NCI-H2107 treated with DMSO at 0.1 percent for 48 hours (cell line): ENCODE results near the gene MLH3.

Source experiments
- DNase-seq: peaks from one replicate; lab custom pipeline; 2025; ENCODE audit not compliant: unreplicated experiment; lab: John Stamatoyannopoulos, UW

Gene MLH3

DNA sequence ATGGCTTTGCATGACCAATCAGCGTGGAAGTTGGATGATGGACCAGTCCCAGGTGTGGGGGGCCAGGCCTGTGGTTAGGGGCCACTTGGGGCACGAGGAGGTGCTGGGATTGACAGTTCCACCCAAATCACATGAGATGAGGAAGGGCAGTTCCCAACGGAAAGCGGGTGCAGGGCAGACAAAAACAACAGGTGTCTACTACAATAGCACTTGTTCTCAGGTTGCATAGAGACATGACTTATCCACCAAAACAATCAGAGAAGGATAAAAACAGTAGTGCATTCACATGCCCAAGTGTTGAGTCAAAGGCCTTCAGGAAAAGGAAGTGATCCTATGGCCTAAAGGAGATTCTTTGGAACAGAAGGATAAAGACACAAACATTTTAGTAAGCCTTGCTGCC, 63.1 kb downstream of the MLH3 start:
- DNase-seq, result peak; percentile 95

DNA sequence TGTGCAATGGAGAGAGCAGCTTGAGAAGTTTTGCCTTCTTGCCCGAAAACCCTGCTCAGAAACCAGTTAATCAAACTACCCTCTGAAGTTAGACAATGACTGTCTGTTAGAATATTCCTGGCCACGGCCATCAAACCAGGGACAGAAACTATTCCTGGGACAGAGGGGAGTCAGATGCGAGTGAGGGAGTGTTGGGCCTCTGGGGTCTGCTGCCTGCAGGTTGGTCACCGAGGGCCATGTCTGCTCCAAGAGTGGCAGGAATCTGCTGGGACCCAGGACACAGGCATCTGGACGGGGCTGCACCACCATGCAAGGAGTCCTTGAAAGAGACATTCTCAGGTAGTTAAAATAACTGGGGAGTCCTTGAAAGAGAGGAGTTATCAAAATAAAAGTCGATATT, 65.5 kb downstream of the MLH3 start:
- DNase-seq, result no peak

DNA sequence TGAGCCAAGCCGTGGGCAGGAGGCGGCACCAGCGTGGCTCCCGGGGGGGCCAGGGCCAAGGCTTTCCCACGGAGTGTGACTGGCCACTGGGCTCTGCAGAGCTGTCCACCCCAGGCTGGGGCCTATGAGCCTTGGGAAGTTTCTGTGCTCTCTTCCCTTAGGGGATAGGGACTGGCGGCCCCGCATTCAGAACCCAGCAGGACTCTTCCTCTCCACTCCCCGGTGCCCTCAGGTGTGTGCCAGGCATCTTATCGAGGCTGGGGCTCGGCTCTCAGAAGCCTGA, 66.3 kb downstream of the MLH3 start:
- no peak for DNase-seq

DNA sequence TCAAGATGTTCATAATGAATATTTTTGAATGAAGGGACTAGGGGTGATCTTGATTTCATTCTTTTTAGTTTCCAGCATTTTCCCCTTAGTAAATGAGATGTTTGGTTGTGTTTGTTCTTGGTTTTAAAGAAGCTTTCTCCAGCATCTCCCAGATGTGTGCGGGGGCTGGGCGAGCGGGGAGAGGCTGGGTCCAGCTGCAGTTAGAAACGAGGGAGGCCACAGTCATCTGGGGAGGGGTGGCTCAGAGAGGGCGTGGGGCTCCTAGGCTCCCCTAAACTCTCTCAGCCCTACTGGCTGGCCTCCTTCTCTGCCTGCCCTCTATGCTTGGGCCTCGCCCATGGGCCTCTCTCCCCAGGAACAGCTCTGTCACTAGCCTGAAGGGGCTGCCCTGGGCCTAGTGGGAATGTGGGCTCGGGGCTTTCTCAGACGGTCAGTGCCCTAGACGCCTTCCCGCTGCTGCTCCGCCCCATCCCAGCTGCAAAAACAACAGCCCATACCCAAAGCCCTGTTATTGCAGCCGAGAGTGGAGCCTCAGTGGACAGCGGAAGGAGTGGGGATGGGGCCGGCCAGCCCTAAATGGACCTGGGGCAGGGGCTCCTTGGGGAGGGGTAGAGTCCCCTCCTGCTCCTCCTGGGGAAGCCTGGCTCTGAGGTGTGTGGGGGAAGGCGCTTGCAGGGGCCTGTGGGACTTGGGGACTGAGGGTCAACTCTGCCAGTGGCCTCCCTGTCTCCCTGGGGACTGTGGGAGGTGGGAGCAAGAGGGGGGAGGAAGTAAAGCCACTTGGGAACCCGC, 66.8 kb downstream of the MLH3 start:
- DNase-seq, result no peak

DNA sequence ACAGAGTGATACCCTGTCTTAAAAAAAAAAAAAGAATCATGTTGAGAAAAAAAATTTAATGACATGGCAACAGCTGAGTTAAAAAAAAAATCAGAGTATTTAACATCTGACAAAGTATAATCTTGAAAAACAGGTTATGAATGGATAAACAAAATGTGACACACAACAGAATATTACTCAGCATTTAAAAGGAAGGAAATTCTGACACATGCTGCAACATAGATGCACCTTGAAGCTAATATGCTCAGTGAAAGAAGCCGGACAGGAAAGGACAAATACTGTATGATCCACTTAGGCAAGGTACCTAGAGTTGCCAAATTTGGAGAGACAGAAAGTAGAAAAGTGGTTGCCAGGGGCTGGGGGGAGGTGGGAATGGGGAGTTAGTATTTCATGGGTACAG, 67.9 kb downstream of the MLH3 start:
- DNase-seq, result no peak

DNA sequence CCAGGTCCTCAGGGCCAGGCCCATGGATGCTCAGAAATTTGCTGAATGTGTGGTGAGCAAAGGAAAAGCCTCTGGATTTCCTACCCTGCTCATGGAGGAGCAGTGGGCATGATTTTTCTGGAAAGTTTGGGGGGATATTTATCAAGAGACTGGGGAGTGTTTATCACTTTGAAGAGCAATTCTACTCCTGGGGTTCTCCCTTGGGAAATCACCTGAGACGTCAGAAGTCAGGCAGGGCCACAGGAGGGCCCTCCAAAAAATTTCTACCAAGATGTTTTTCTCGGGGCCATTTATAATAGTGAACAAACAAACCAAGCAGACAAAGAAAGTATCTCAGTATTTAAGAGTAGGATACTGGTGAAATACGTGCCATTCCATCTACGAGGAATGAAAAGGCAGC, 68.6 kb downstream of the MLH3 start:
- no peak for DNase-seq

DNA sequence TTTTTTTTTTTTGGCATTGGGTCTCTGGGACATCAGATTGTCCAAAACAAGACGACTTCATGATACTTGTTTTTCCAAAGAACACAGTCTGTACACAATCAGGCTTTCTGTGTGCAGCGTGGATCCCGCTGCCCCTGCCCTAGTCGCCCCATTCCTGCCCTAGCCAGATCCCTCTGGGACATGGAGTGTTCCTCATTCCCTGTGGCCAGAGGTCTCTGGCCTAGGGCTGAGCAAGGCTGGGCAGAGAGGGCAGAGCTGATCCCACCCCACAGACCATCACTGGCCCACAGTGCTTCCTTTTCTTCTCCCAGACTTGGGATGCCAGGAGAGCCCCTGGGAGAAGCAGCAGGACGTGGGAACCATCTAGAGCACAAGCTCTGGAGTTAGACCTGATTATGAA, 69.4 kb downstream of the MLH3 start:
- DNase-seq, result no peak

DNA sequence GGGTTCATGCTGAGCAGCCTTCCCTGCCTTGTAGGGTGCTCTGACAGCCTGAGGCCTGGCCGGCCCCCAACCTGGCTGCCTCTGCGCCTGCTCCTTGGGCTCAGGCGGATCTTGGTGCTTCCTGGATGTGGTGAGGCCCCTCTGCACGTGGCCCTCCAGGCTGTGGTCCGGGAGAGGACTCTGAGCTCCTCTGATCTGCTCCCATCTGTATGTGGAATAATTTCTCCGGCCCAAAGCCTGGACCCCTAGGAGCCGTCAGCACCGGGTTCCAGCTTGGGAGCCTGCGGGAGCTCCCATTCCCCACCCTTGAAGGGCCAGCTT, 69.8 kb downstream of the MLH3 start:
- no peak for DNase-seq

DNA sequence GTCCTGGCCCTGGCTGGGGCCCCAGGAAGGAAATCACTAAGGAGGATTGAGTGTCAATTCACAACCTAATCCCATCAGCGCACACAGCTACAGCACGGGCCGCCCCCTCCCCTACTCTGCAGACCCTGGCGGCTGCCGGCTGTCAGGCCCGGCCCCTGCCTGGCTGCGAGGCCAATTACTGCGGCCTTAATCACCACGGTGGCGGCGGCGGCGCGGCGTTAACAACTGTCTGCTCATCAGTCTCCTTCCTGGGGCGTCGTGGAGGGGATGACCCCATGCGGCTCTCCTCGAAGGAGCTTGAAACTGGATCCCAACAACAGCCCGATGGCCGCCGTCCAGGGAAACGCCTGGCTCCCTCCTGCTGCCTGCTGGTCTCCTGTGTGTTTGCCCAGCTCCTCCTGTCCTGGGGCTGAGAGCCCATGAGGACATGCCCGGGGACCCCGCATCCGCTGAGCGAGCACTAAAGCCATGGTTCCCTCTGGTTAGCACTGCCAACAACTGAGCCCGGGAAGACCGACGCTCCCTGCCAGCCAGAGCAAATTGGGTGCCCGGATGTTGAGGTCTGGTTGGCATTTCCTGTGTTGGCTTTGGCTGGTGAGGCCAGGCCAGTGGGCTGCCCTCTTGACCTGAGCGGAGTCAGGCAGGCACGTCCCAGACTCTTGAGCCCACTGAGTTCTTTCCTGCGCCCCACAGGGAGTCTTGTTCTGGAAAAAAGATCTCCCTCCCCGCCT, 70.4 kb downstream of the MLH3 start:
- DNase-seq, result no peak

DNA sequence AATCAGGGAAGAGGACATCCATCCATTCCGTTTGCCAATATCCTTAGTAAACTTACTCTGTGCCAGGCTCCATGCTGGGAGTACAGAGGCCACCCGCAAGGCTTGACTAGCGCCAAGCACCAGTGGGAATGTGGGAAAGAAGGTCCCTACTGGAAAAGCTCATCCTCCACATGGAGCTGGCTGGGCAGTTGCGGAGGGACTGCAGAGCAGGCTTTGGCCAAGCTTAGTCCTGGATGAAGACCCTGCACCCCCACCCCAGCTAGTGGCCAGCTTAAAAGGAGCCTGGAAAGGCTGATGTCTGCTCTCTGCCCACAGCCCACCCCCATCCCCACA, 70.9 kb downstream of the MLH3 start:
- DNase-seq, result no peak

DNA sequence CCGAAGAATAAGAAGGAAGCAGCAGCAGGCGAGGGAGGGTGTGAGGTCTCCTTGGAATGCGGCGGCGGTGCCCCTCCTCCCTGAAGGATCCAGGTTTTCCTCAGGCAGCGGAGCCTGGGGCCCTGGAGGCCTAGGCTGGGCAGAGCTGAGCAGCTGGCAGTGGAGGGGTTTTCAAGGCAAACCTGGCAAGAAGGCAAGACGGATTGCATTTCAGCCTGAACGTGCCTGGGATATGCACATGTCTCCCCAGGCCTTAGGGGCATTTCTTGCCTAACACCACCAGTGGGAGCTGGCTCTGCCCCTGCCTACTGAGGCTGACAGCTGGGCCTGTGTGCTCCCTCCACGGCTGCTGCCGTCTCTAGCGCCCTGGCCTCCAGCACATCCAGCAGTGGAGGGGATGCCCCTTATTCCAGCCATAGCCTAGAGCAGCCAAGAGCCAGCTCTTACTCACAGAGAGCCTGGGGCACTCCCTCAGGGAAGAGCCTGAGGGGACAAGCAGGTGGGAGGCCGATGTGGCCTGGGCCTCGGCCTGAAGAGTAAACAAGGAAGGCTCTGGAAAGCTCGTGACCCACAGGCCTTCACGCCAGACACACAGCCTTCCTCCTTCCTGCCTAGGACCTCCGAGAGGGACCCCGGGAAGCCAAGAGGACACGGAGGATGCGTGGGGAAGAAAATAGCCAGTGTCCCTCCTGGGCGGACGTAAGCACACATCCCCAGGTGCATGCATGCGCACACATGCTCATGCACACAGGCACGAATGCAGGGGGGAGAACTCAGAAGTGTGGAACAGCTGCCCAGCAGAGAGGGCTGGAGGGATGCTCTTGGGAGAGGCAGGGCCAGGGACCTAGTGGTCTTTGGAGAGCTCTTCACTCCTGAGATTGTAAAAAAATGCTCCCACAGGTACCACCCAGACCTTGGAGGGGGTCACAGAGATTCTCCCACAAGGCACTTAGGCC, 71.5 kb downstream of the MLH3 start:
- peak; percentile 93 for DNase-seq

DNA sequence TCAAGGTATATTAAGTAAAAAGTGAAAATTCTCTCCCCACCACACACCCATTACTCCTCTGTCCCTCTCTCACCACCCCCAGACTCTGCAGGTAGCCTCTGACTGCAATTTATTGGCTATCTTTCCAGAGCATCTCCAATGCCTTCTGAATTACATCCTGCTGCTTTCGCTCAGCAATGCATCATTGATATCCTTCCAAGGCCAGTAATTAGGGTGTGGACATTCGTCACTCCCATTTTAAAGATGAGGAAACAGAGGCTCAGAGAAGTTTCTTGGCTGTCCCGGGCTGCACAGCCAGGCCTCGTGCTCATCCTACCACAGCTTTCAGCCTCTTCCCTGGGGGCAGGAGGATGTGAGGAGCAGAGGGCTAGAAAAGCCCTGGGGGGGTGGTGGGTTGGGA, 72.2 kb downstream of the MLH3 start:
- no peak for DNase-seq

DNA sequence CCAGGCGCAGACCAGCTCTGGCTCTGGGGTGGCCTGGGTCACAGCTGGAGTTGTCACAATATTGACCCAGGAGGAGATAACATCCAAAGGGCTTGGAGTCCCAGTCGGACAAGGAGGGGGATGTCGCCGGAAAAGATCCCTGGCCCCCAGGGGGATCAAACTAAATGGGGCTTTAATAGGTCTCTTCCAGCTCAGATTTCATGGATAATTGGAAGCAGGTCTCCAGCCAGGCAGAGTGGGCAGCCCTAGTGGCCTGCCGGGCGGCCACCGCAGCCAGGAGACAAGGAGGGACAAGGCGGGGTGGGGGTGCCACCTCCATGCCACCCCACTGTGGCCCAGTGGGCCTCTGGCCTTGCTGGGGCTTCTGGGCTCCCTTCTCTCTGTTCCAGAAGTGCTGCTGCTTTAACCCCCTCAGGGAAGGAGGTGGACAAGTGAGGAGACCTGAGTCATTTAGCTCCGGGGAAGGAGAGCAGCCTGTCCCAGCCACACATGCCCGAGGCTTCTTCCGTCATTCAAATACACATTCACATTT, 72.8 kb downstream of the MLH3 start:
- DNase-seq, result no peak

DNA sequence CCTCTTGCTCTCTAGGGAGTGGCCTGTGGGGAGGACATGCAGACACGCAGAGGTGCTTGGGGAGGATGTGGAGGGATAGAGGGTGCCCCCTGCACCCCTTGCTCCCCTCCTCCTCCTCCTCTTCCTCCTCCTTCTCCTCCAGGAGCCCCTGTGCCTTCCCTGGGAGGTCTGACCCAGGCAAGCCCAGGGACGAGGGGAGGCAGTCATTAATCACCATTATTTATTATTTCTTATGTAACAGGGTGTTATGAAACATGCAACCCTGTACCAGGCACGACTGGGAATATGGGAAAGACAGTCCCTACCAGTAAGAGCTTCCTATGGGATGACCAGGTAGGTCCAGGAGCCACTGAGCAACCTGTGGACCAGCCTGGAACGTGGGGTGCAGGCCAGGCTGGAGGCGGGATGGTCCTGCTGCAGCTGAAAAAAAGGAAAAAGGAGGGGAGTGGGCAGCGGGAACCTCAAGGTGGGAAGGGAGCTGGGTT, 73.3 kb downstream of the MLH3 start:
- no peak for DNase-seq

DNA sequence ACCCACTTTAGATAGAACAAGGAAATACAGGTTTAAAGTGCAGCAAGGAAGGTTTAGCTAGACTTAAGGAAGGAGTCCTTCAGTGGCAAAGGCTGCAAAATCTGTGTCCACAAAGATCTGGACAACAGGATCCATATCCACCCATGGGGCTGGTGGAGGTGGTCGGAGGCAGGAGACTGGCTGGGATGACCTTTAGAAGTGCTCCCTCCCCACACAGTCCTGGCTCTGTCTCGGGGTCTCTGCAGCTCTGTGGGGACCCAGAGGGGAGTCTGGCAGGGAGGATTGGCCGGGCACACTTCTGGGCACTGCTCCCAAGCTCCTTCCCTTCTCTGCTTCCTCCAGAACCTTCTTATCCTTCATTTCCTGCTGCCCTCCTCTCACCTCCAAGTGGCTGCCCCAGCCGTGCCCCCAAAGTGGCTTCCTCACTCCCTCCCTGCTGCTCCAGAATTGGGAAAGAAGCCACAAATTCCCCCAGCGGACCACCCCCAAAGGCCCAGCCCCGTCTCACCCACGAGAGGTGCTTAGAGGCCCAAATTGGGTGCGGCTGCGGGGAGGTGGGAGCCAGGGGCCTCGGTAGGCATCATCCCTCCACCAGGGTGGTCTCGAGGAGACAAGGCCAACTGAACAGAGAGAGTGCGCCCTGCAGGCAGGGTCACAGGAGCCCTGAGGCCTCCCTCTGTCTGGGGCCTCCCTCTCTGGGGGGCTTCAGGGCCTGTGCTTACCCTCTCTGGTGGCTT, 73.9 kb downstream of the MLH3 start:
- DNase-seq, result no peak

DNA sequence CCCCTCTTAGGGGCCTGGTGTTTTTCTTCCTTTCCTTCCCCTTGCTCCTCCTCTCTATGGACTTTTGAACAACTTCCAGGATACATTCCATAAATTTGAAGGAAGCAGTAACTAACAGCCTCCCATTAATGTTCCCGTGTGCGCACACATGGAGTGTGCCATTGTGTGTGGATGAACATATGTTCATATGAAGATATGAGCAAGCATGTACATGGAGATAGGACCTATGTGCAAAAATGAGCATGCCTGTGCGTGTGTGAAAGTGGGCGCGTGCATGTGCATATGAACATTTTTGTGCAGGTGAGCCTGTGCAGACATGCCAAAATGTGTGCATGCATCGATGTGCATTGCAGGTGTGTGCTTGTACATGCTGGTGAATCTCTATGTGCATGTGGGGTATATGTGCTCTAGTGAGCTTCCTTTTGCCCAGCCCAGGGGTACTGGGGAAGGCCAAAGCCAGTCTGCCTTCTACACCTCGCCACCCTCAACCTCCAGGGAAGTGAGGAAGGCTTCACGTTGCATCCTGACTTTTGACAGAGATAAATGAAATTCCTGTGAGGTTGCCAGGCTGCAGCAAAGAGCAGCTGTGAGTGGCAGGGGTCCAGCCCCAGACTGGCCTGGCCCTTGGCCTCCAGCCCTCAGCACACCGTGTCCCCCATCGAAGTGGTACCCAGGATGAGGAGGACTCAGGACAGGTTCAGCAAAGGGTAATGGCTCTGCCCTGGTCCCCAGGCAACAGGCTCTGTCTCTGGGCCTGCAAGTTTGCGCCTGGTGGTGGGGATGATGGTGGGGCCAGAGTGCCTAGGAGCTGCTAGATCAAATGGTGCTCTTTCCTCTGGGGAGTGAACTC, 74.8 kb downstream of the MLH3 start:
- no peak for DNase-seq

DNA sequence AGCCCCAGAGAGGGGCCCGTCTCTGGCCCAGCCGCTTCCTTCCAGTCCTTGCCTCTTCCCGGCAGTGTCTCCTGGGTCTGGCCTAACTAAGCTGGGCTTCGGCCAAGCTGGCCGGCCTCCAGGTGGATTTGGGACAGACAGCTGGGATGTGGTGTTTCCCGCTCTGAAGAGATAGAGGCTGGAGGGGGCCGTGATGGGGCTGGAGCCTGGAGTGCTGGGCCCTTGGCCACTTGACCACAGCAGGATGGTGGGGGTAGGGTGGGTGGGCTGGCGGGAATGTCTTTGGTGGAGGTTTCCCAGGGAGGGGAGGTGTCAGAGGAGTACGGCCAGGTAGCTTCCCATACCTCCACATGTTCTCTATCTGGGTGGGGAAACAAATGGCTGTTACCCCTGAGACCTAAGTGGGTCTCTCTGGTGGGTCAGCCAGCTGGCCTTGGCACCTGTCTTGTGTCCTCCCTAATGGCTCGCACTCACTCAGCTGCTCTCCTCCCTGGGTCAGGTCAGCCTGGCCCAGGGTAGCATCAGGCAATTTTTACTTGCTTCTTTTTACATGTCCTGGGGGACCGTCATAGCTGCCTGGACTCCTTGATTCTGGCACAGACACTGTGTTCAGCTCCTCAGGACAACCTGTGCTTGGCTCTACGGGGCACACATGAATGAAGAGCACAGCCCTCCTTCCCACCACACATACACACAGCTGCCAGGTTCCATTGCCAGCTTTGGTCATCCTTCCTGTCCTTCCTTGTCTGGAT, 76.0 kb downstream of the MLH3 start:
- DNase-seq, result no peak

DNA sequence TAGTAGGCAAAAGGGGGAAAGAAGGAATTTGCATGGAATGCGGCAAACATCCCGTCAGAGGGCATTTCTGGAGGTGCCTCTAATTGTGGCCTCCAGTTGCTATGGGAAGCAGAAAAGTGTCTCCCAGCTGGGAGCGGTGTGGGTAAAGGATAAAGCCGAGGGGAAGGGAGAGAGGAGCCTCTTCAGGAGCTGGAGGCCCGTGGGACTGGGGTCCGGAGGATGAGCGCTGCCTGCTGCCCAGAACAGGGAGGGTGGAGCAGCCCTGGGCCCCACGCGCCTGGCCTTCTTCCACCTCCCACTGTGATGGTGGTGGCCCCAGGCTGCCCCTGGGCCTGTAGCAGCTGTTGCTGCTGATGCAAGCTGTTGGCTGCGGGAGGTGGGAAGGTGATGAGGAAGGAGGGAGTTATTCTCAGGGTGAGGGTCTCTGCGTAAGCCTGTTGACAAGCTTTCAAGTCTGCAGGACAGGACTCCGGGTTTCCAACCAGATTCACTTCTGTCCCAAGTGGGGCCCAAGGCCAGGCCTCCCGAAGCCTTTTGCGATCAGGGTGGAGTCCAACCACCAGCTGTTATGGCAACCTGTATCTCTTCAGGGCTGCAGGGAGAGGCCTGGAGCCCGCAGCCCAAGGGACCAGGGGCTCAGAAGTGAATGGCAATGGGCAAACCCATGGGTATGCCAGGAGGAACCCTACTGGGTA, 76.8 kb downstream of the MLH3 start:
- no peak for DNase-seq

DNA sequence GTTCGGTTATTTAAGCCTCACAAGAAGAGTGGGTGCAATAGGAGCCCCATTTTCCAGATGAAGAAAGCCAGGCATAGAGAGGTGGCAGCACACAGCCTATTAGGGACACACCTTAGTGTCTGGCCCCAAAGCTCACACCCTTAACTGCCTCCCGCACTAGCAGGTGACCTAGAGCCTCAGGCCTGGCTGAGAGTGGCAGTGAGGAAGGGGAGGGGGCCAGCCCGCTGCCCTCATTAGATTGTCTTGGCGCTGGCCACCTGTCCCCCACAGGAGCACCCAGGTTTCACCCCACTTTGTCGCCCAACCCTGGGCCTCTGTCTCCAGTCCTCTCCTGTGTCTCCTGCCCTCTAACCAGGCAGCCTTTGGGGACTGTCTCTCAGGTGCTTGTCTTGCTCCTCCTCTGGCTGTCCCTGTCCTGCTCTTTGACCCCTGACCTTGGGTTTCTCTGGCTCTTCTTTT, 77.3 kb downstream of the MLH3 start:
- DNase-seq, result no peak
